ENCODE data around the gene CA6. TPM values are rescaled to one million over a fixed set of nuclear protein-coding genes. Genes with fewer than 3 reads are reported as not detected.

CA6 gene
- total and polyA plus RNA-seq, 2 donors (not counting 1 experiment from before 2014, with no cell fraction given), result not detected

DNA sequence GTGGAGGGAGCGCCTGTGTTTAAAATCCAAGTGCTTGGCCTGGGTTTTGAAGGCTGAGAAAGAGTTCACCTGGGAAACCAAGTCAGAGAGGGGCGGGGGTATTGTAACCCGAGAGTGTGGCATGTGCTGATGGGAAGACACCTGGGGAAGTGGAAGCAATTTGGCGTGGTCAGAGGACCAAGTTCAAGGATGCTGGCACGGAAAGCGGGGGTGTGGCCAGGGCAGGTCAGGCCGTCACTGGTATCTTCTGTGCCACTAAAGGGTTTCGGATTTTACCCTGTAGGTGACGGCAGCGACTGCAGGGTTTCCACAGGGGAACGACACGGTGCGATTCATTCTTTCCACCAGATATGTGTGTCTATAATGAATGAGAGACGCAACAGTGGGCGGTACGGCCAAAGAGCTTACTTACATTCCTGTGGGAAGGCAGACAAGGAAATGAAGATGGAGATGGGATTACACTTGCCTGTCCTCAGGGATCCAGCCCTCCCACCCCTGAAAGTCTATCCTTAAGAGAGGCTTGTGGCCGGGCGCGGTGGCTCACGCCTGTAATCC is 31.3 kb downstream of the CA6 start:
- peaks cover 2% of the 10 kb centered on the region for H3K9me3 Mint-ChIP-seq (ENCODE audit: insufficient read depth)
- Histone ChIP-seq H3K79me2 (ENCODE audit: control insufficient read depth, insufficient read depth, low read length) (no peaks in the 10 kb centered on the region), H3K36me3 (replicated peaks in 1 of 2; ENCODE audit: control extremely low read depth in 1 of 2, control insufficient read depth in 1 of 2, extremely low read depth in 1 of 2, insufficient read depth in 2 of 2, low read length in 1 of 2) (no peaks in the 10 kb centered on the region), H3K27me3 (replicated peaks in 1 of 4; ENCODE audit: control extremely low read depth in 1 of 4, control insufficient read depth in 3 of 4, insufficient read depth in 4 of 4, low read length in 3 of 4) (no peaks in the 10 kb centered on the region), H3K4me2 (replicated peaks; ENCODE audit: low read depth, low read length, poor library complexity, severe bottlenecking) (no peak overlapping the region), H3K4me1 (ENCODE audit: control insufficient read depth in 2 of 2, insufficient read depth in 2 of 2, low read length in 2 of 2) (no peaks in the 10 kb centered on the region), H3K9ac (ENCODE audit: low read length) (no peak overlapping the region), H2AFZ (ENCODE audit: insufficient read depth, low read depth, low read length, poor library complexity, severe bottlenecking) (no peak overlapping the region), H4K20me1 (ENCODE audit: control insufficient read depth, insufficient read depth, low read length, poor library complexity, severe bottlenecking) (no peaks in the 10 kb centered on the region), H3K27ac (ENCODE audit: low read length in 2 of 2) (no peak overlapping the region), H3K4me3 (ENCODE audit: control extremely low read depth in 1 of 5, extremely low read depth in 1 of 5, insufficient read depth in 1 of 5, low read depth in 2 of 5, low read length in 4 of 5) (no peak overlapping the region), H3K9me3 (ENCODE audit: control extremely low read depth in 1 of 3, control insufficient read depth in 2 of 3, insufficient read depth in 1 of 3, low read length in 2 of 3) (no peaks in the 10 kb centered on the region)
- H3K4me3 Mint-ChIP-seq, result no peak overlapping the region
- no peak for DNase-seq
- CTCF ChIA-PET, result interaction anchor here (1.3 to 1.5 kb wide), 3 partner anchors 8 to 14 kb away, joined by 3 read pairs; no protein-coding TSS in a partner anchor
- intact Hi-C loops (cut with micrococcal nuclease), result no loop called here
- ATAC-seq (ENCODE audit: low read depth), result no peak
- POLR2A ChIA-PET, result no interaction called here
- peaks cover 30% of the 10 kb centered on the region for H3K27me3 Mint-ChIP-seq
- no peak overlapping the region for H3K27ac Mint-ChIP-seq
- no peak for TF ChIP-seq EZH2 (IDR thresholded peaks at IDR 0.05; ENCODE audit: borderline replicate concordance, insufficient read depth, low read depth, low read length, poor library complexity, severe bottlenecking)
- TF ChIP-seq, protein P1, sequence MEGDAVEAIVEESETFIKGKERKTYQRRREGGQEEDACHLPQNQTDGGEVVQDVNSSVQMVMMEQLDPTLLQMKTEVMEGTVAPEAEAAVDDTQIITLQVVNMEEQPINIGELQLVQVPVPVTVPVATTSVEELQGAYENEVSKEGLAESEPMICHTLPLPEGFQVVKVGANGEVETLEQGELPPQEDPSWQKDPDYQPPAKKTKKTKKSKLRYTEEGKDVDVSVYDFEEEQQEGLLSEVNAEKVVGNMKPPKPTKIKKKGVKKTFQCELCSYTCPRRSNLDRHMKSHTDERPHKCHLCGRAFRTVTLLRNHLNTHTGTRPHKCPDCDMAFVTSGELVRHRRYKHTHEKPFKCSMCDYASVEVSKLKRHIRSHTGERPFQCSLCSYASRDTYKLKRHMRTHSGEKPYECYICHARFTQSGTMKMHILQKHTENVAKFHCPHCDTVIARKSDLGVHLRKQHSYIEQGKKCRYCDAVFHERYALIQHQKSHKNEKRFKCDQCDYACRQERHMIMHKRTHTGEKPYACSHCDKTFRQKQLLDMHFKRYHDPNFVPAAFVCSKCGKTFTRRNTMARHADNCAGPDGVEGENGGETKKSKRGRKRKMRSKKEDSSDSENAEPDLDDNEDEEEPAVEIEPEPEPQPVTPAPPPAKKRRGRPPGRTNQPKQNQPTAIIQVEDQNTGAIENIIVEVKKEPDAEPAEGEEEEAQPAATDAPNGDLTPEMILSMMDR (IDR thresholded peaks at IDR 0.05), result no peak
- H3K4me1 Mint-ChIP-seq, result peaks cover 2% of the 10 kb centered on the region
- 86% methylated on average over 11 of the region's 20 CpGs for whole genome bisulfite sequencing (ENCODE audit: insufficient coverage)

DNA sequence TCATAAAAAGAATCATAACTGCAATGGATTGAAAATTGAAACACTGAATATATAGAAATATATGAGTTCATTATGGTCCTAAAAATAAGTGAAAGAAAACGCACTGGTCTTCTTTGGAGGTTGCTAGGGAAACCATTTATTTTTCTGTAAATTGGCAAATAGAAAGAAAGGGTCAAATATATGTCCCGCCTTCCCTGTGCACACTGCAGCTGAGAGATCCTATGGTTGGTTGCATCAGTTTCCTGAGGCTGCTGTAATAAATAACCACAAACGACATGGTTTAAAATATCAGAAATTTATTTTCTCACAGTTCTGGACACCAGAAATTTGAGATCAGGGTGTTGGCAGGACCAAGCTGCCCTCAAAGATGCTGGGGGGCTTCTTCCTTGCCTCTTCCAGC is 35.0 kb downstream of the CA6 start:
- Histone ChIP-seq H3K27me3 (replicated peaks in 1 of 4; ENCODE audit: control extremely low read depth in 1 of 4, control insufficient read depth in 3 of 4, insufficient read depth in 4 of 4, low read length in 3 of 4) (no peaks in the 10 kb centered on the region), H2AFZ (ENCODE audit: insufficient read depth, low read depth, low read length, poor library complexity, severe bottlenecking) (no peak overlapping the region), H3K4me3 (ENCODE audit: control extremely low read depth in 1 of 5, extremely low read depth in 1 of 5, insufficient read depth in 1 of 5, low read depth in 2 of 5, low read length in 4 of 5) (no peak overlapping the region), H3K9ac (ENCODE audit: low read length) (no peak overlapping the region), H4K20me1 (ENCODE audit: control insufficient read depth, insufficient read depth, low read length, poor library complexity, severe bottlenecking) (no peaks in the 10 kb centered on the region), H3K9me3 (ENCODE audit: control extremely low read depth in 1 of 3, control insufficient read depth in 2 of 3, insufficient read depth in 1 of 3, low read length in 2 of 3) (no peaks in the 10 kb centered on the region), H3K79me2 (ENCODE audit: control insufficient read depth, insufficient read depth, low read length) (no peaks in the 10 kb centered on the region), H3K4me1 (ENCODE audit: control insufficient read depth in 2 of 2, insufficient read depth in 2 of 2, low read length in 2 of 2) (no peaks in the 10 kb centered on the region), H3K36me3 (replicated peaks in 1 of 2; ENCODE audit: control extremely low read depth in 1 of 2, control insufficient read depth in 1 of 2, extremely low read depth in 1 of 2, insufficient read depth in 2 of 2, low read length in 1 of 2) (no peaks in the 10 kb centered on the region), H3K4me2 (replicated peaks; ENCODE audit: low read depth, low read length, poor library complexity, severe bottlenecking) (no peak overlapping the region), H3K27ac (ENCODE audit: low read length in 2 of 2) (no peak overlapping the region)
- H3K4me3 Mint-ChIP-seq, result no peak overlapping the region
- no peak overlapping the region for H3K27ac Mint-ChIP-seq
- H3K4me1 Mint-ChIP-seq, result no peaks in the 10 kb centered on the region
- TF ChIP-seq EZH2 (IDR thresholded peaks at IDR 0.05; ENCODE audit: borderline replicate concordance, insufficient read depth, low read depth, low read length, poor library complexity, severe bottlenecking), result no peak
- TF ChIP-seq, protein P1 (IDR thresholded peaks at IDR 0.05), result no peak
- peaks cover 2% of the 10 kb centered on the region for H3K9me3 Mint-ChIP-seq (ENCODE audit: insufficient read depth)
- ATAC-seq (ENCODE audit: low read depth), result no peak
- 43% methylated on average over 2 of the region's 3 CpGs for WGBS (ENCODE audit: insufficient coverage)
- peaks cover 23% of the 10 kb centered on the region for H3K27me3 Mint-ChIP-seq
- CTCF ChIA-PET, result no interaction called here
- POLR2A ChIA-PET, result no interaction called here
- DNase-seq, result no peak
- intact Hi-C loops (cut with micrococcal nuclease), result no loop called here
